ENCODE data around the gene HTR4. TPM values are rescaled to one million over a fixed set of nuclear protein-coding genes. Genes with fewer than 3 reads are reported as not detected.

HTR4 gene
- total RNA-seq, 1 experiment from 2014 or later: not detected

DNA sequence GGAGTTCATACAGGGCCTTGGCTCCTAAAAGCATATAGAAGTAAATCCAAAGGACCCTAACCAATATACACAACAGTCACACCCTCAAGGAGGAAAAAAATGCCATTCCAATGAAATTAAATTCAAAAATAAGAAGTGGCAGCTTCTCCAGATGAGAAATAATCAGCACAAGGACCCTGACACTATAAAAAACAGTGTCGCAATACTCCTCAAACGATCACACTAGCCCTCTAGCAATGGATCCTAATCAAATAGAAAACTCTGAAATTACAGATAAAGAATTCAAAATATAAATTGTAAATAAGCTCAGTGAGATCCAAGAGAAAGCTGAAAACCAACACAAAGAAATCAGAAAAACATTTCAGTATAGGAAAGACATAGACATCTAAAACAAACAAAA lies 33.5 kb upstream of the HTR4 start:
- Histone ChIP-seq H3K9me3 (ENCODE audit: control insufficient read depth in 1 of 2, insufficient read depth in 1 of 2, low read depth in 1 of 2, low read length in 2 of 2) (no peaks in the 10 kb centered on the region), H4K20me1 (ENCODE audit: insufficient read depth) (no peaks in the 10 kb centered on the region), H3K27ac (ENCODE audit: low read depth, low read length) (no peak overlapping the region), H3K4me2 (ENCODE audit: low read length) (no peak overlapping the region), H2AFZ (ENCODE audit: low read depth, low read length, poor library complexity, severe bottlenecking) (no peak overlapping the region), H3K9ac (ENCODE audit: low read length) (no peak overlapping the region), H3K27me3 (ENCODE audit: insufficient read depth, low read length) (peaks cover 22% of the 10 kb centered on the region), H3K9me2 (ENCODE audit: insufficient read depth) (no peaks in the 10 kb centered on the region), H3K36me3 (ENCODE audit: control insufficient read depth in 1 of 2, insufficient read depth in 2 of 2, low read length in 2 of 2) (no peaks in the 10 kb centered on the region), H3K4me1 (ENCODE audit: control insufficient read depth in 1 of 2, insufficient read depth in 2 of 2, low read length in 2 of 2) (no peaks in the 10 kb centered on the region), H3K4me3 (replicated peaks in 1 of 2; ENCODE audit: low read depth in 1 of 2, low read length in 2 of 2) (no peak overlapping the region), H3K79me2 (ENCODE audit: insufficient read depth, low read length) (no peaks in the 10 kb centered on the region)
- ATAC-seq (no peak), DNase-seq (ENCODE audit: low read depth, low spot score) (no peak)
- BruUV-seq (replicated peaks): no TSS peak
- ChIA-PET CTCF (interaction anchor here (1.0 to 2.4 kb wide), 9 partner anchors 10 to 348 kb away, joined by 3 to 9 read pairs (median 3); no protein-coding TSS in a partner anchor), POLR2A (no interaction called here), RAD21 (ENCODE audit: low non-redundant PET in 1 of 2, low total read pairs in 2 of 2, uncharacterized antibody in 2 of 2, unreplicated experiment in 2 of 2) (no interaction called here)
- TF ChIP-seq SRF (IDR thresholded peaks at IDR 0.05; ENCODE audit: low read depth) (no peak), SIN3A (IDR thresholded peaks at IDR 0.05; ENCODE audit: low read depth) (no peak), EZH2phosphoT487 (IDR thresholded peaks at IDR 0.05; ENCODE audit: borderline replicate concordance) (no peak), RAD21 (IDR thresholded peaks at IDR 0.05; ENCODE audit: low read depth) (no peak), EZH2 (IDR thresholded peaks at IDR 0.05) (no peak), EGR1 (IDR thresholded peaks at IDR 0.05; ENCODE audit: low read depth) (no peak), FOSL1 (IDR thresholded peaks at IDR 0.05; ENCODE audit: low read depth) (no peak), SP1 (IDR thresholded peaks at IDR 0.05; ENCODE audit: low read depth) (no peak), POLR2A (IDR thresholded peaks at IDR 0.05; ENCODE audit: borderline replicate concordance, extremely low read depth, insufficient read depth, insufficient read length) (no peak), ZNF274 (IDR thresholded peaks at IDR 0.05; ENCODE audit: low read depth, low read length) (no peak), CEBPB (IDR thresholded peaks at IDR 0.05; ENCODE audit: low read depth) (no peak), ELF1 (IDR thresholded peaks at IDR 0.05; ENCODE audit: borderline replicate concordance, low read depth) (no peak), JUND (IDR thresholded peaks at IDR 0.05) (no peak), TCF7L2 (IDR thresholded peaks at IDR 0.05; ENCODE audit: borderline replicate concordance, extremely low read depth, insufficient read depth, insufficient read length) (no peak), CBX3 (IDR thresholded peaks at IDR 0.05; ENCODE audit: low read depth) (no peak)
- TF ChIP-seq, protein P1, sequence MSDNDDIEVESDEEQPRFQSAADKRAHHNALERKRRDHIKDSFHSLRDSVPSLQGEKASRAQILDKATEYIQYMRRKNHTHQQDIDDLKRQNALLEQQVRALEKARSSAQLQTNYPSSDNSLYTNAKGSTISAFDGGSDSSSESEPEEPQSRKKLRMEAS (IDR thresholded peaks at IDR 0.05): no peak
- TF ChIP-seq, protein P2, sequence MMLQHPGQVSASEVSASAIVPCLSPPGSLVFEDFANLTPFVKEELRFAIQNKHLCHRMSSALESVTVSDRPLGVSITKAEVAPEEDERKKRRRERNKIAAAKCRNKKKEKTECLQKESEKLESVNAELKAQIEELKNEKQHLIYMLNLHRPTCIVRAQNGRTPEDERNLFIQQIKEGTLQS (IDR thresholded peaks at IDR 0.05): no peak
- TF ChIP-seq, protein P3, sequence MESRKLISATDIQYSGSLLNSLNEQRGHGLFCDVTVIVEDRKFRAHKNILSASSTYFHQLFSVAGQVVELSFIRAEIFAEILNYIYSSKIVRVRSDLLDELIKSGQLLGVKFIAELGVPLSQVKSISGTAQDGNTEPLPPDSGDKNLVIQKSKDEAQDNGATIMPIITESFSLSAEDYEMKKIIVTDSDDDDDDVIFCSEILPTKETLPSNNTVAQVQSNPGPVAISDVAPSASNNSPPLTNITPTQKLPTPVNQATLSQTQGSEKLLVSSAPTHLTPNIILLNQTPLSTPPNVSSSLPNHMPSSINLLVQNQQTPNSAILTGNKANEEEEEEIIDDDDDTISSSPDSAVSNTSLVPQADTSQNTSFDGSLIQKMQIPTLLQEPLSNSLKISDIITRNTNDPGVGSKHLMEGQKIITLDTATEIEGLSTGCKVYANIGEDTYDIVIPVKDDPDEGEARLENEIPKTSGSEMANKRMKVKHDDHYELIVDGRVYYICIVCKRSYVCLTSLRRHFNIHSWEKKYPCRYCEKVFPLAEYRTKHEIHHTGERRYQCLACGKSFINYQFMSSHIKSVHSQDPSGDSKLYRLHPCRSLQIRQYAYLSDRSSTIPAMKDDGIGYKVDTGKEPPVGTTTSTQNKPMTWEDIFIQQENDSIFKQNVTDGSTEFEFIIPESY (IDR thresholded peaks at IDR 0.05; ENCODE audit: extremely low read depth, insufficient replicate concordance, low read length): no peak
- TF ChIP-seq, protein P4, sequence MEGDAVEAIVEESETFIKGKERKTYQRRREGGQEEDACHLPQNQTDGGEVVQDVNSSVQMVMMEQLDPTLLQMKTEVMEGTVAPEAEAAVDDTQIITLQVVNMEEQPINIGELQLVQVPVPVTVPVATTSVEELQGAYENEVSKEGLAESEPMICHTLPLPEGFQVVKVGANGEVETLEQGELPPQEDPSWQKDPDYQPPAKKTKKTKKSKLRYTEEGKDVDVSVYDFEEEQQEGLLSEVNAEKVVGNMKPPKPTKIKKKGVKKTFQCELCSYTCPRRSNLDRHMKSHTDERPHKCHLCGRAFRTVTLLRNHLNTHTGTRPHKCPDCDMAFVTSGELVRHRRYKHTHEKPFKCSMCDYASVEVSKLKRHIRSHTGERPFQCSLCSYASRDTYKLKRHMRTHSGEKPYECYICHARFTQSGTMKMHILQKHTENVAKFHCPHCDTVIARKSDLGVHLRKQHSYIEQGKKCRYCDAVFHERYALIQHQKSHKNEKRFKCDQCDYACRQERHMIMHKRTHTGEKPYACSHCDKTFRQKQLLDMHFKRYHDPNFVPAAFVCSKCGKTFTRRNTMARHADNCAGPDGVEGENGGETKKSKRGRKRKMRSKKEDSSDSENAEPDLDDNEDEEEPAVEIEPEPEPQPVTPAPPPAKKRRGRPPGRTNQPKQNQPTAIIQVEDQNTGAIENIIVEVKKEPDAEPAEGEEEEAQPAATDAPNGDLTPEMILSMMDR (IDR thresholded peaks at IDR 0.05 in 2 of 3, conservative IDR thresholded peaks at IDR 0.05 in 1 of 3; ENCODE audit: borderline replicate concordance in 1 of 3, insufficient read depth in 1 of 3, low read depth in 2 of 3, low read length in 2 of 3): no peak
- TF ChIP-seq, protein P5, sequence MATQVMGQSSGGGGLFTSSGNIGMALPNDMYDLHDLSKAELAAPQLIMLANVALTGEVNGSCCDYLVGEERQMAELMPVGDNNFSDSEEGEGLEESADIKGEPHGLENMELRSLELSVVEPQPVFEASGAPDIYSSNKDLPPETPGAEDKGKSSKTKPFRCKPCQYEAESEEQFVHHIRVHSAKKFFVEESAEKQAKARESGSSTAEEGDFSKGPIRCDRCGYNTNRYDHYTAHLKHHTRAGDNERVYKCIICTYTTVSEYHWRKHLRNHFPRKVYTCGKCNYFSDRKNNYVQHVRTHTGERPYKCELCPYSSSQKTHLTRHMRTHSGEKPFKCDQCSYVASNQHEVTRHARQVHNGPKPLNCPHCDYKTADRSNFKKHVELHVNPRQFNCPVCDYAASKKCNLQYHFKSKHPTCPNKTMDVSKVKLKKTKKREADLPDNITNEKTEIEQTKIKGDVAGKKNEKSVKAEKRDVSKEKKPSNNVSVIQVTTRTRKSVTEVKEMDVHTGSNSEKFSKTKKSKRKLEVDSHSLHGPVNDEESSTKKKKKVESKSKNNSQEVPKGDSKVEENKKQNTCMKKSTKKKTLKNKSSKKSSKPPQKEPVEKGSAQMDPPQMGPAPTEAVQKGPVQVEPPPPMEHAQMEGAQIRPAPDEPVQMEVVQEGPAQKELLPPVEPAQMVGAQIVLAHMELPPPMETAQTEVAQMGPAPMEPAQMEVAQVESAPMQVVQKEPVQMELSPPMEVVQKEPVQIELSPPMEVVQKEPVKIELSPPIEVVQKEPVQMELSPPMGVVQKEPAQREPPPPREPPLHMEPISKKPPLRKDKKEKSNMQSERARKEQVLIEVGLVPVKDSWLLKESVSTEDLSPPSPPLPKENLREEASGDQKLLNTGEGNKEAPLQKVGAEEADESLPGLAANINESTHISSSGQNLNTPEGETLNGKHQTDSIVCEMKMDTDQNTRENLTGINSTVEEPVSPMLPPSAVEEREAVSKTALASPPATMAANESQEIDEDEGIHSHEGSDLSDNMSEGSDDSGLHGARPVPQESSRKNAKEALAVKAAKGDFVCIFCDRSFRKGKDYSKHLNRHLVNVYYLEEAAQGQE (IDR thresholded peaks at IDR 0.05; ENCODE audit: low read depth): no peak
- intact Hi-C loops (cut with micrococcal nuclease): loop anchor here (5.0 kb wide), 1 partner anchor 246 kb away; no protein-coding TSS in a partner anchor
